Activated T-cell treated with anti-CD3 and anti-CD28 coated beads, Interleukin-2, amount 50 U/mL, for 72 hours (primary cell): ENCODE results near the gene BABAM2. TPM values are rescaled to one million over a fixed set of nuclear protein-coding genes. Genes with fewer than 3 reads are reported as not detected.

Experiments used
- ATAC-seq, 2 donors: fragments of 150-1000 bp; cut with Tn5 transposase; replicated peaks in 1 of 2; 2 replicates each; pipeline ENCODE4 v1.10.0; 2021; ENCODE audit warnings: moderate library complexity in 2 of 2, mild to moderate bottlenecking in 1 of 2
- DNase-seq, 2 donors: peaks; one replicate each; pipeline ENCODE4 v3.0.0; 2021 to 2022; ENCODE audit warnings: mixed read lengths in 1 of 2
- H3K27ac Mint-ChIP-seq: one replicate; pipeline ENCODE4 v1.8.0; 2022; ENCODE audit warnings: mild to moderate bottlenecking, moderate library complexity, mixed read lengths
- H3K27me3 Mint-ChIP-seq: one replicate; pipeline ENCODE4 v1.8.0; 2022; ENCODE audit warnings: low read depth, mixed read lengths
- H3K36me3 Mint-ChIP-seq, 2 donors: one replicate each; pipeline ENCODE4 v1.8.0; 2022; ENCODE audit warnings: mixed read lengths in 2 of 2, mild to moderate bottlenecking in 1 of 2; ENCODE audit not compliant: insufficient read depth in 2 of 2
- H3K4me1 Mint-ChIP-seq: one replicate; pipeline ENCODE4 v1.8.0; 2022; ENCODE audit warnings: low read depth, mixed read lengths
- H3K4me3 Mint-ChIP-seq, 2 donors: one replicate each; pipeline ENCODE4 v1.8.0; 2022; ENCODE audit warnings: mild to moderate bottlenecking in 2 of 2, mixed read lengths in 2 of 2, moderate library complexity in 2 of 2
- H3K9me3 Mint-ChIP-seq, 2 donors: one replicate each; pipeline ENCODE4 v1.8.0; 2022; ENCODE audit warnings: mixed read lengths in 2 of 2
- total RNA-seq, 2 donors: library from RNA; stranded (reverse); gene quantifications; one replicate each; pipeline ENCODE4 v1.2.3, GENCODE V29; 2022

BABAM2 gene
- total RNA-seq, 2 donors from 2014 or later = 96.6 to 97.2 TPM

GRCh38 chr2:28357948-28358667, 467.6 kb downstream of the BABAM2 start:
- no peaks in the 10 kb centered on the region for H3K27me3 Mint-ChIP-seq
- DNase-seq (no peak), ATAC-seq (no peak)
- H3K9me3 Mint-ChIP-seq = no peaks in the 10 kb centered on the region
- H3K27ac Mint-ChIP-seq = peak overlapping the region; percentile 33
- peak overlapping the region; percentile 69 to 72 for H3K4me3 Mint-ChIP-seq
- peaks cover 68% of the 10 kb centered on the region for H3K4me1 Mint-ChIP-seq
- peaks cover 0 to 2% of the 10 kb centered on the region in 2 donors for H3K36me3 Mint-ChIP-seq

GRCh38 chr2:28358668-28359201, 468.2 kb downstream of the BABAM2 start:
- Mint-ChIP-seq H3K36me3 (peaks cover 0 to 2% of the 10 kb centered on the region in 2 donors), H3K27ac (peak overlapping the region; percentile 87), H3K4me1 (peaks cover 74% of the 10 kb centered on the region), H3K4me3 (peak overlapping the region; percentile 69 to 72), H3K9me3 (no peaks in the 10 kb centered on the region), H3K27me3 (no peaks in the 10 kb centered on the region)
- peak; percentile 5 to 6 for ATAC-seq
- DNase-seq = peak in 1 of 2 donors; percentile 41

DNA sequence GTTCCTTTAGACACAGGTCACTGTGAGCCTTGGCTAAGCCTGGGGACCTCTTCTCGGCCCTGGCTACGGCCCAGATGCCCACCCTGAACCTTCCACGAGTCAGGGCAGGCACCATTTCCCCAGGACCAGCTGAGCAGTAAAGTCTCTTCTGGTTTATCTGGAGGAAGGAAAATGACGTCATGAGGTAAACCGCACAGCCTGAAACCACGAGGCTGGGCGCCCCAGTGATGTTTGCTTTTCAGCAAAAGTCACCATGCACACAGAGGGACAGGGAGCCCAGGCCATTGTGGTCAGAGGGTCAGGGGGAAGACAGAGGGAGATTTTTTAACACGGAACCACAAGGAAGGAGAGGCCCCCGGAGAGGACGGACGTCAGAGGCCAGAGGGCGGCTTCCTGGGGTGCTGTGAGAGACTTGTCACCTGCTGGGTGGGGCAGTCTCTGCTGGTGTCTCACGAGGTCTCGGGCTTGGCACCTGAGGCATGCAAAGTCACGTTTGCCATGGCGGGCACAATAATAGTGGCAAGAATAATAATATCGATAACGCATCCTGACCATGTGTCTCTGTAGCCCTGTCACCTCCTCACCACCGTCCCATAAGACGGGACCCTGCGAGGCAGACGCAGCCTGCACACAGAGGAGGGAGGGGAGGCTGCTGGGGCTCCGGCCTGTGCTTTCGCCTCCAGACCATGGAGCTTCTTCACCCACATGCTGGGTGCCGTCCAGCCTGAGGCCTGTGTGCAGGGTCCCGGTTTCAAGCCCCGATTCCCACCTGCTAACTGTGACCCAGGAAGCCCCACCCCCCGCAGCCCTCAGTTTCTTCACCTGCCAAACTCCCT, 468.9 kb downstream of the BABAM2 start:
- Mint-ChIP-seq H3K27ac (peak overlapping the region; percentile 87), H3K9me3 (no peaks in the 10 kb centered on the region), H3K4me1 (peaks cover 81% of the 10 kb centered on the region), H3K27me3 (no peaks in the 10 kb centered on the region), H3K4me3 (peak overlapping the region; percentile 69 to 72), H3K36me3 (peaks cover 0 to 2% of the 10 kb centered on the region in 2 donors)
- ATAC-seq = peak; percentile 84
- peak; percentile 85 to 91 for DNase-seq

DNA sequence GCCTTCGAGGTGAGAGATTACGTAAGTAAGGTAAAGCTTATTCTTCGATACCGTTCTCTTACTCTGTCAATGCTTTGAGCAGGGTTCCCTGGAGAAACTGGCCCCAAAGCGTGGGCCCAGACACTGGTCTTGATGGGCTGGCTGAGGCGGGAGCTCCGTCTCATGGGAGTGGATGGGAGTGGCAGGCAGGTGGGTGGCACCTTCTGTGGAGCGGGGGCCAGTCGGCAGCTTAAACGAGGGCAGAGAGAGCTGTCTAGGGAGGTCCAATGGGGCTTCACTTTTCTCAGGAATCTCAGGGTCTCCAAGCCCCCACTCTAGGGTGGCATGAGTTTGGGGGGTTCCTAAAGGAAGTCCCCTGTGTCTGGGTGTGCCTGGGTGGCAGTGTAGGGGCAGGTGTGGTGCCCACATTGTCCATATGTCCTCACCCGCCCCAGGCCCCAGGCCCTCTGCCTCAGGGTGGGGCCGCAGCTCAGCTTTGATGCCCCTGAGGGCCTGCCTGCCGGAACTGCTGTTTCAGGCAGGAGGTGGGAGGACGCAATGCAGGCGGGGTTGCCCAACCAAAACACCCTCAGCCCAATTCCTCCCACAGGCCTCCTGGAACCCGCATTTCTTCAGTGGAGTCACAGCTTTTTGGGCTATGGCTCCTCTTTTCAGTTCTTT, 469.7 kb downstream of the BABAM2 start:
- no peaks in the 10 kb centered on the region for H3K27me3 Mint-ChIP-seq
- peaks cover 89% of the 10 kb centered on the region for H3K4me1 Mint-ChIP-seq
- ATAC-seq (no peak), DNase-seq (no peak)
- H3K27ac Mint-ChIP-seq = peak overlapping the region; percentile 73
- peaks cover 0 to 2% of the 10 kb centered on the region in 2 donors for H3K36me3 Mint-ChIP-seq
- no peaks in the 10 kb centered on the region for H3K9me3 Mint-ChIP-seq
- peak overlapping the region; percentile 72 to 74 for H3K4me3 Mint-ChIP-seq

DNA sequence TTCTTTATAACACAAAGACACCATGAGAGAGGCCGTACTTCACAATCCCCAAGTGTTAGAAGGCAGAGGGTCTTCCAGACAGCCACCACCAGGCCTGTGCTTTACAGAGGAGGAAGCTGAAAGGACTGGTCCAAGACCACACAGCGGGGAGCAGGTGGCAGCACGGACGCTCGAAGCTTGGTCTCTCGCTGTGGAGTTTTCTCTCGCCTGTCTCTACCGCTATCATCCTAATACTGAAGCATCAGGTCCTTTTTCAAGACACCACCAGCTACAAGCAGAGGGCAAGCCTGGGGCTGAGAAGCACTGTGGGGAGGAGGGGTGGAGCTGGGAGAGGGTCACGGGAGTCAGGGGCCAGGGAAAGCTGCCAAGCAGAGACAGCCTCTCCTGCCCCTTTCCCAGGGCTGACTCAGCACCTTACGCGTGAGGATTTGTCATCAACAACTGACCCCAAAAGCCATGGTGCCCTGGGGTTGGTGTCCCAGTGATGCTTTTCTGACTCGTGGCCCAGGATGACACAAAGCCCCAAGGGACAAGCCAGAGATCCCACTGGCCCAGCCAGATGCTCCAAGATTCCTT, 470.3 kb downstream of the BABAM2 start:
- H3K4me1 Mint-ChIP-seq = peaks cover 92% of the 10 kb centered on the region
- ATAC-seq = no peak
- peak overlapping the region; percentile 73 for H3K27ac Mint-ChIP-seq
- H3K27me3 Mint-ChIP-seq = no peaks in the 10 kb centered on the region
- H3K9me3 Mint-ChIP-seq = no peaks in the 10 kb centered on the region
- DNase-seq = peak; percentile 41 to 55
- H3K4me3 Mint-ChIP-seq = peak overlapping the region; percentile 72 to 74
- peaks cover 0 to 2% of the 10 kb centered on the region in 2 donors for H3K36me3 Mint-ChIP-seq

GRCh38 chr2:28361991-28362710, 471.6 kb downstream of the BABAM2 start:
- no peak for ATAC-seq
- DNase-seq = no peak
- H3K27ac Mint-ChIP-seq = peak overlapping the region; percentile 24
- H3K36me3 Mint-ChIP-seq = peaks cover 0 to 2% of the 10 kb centered on the region in 2 donors
- no peaks in the 10 kb centered on the region for H3K9me3 Mint-ChIP-seq
- H3K4me1 Mint-ChIP-seq = peaks cover 95% of the 10 kb centered on the region
- H3K4me3 Mint-ChIP-seq = peak overlapping the region; percentile 10 to 55
- no peaks in the 10 kb centered on the region for H3K27me3 Mint-ChIP-seq

DNA sequence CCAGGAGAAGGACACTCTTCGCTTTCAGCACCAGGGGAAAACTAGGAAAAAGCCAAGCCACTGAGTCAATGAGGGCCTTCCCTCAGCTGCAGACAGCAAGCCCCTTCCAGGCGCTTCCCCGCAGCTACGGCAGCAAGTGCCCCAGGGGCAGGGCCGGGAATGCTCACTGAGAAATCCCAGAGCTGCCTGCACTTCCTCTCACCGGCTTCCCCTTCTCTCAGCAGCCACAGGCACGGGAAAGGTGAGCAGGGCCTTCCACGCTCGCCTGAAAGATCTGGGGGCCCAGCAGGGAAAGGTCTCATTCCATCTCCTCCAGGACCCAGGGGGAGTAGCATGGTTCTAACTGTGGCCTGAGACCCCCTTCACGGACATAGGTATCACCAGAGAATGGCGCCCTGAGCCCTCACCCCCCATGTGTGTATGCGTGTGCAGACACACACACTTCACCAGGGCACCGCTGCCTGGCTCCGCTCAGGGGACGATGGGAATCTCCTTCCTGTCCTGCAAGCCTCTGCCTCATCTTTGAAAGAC, 472.5 kb downstream of the BABAM2 start:
- DNase-seq (no peak), ATAC-seq (no peak)
- no peak overlapping the region for H3K4me3 Mint-ChIP-seq
- no peaks in the 10 kb centered on the region for H3K9me3 Mint-ChIP-seq
- H3K4me1 Mint-ChIP-seq = peaks cover 95% of the 10 kb centered on the region
- no peak overlapping the region for H3K27ac Mint-ChIP-seq
- H3K27me3 Mint-ChIP-seq = no peaks in the 10 kb centered on the region
- peaks cover 0 to 2% of the 10 kb centered on the region in 2 donors for H3K36me3 Mint-ChIP-seq

DNA sequence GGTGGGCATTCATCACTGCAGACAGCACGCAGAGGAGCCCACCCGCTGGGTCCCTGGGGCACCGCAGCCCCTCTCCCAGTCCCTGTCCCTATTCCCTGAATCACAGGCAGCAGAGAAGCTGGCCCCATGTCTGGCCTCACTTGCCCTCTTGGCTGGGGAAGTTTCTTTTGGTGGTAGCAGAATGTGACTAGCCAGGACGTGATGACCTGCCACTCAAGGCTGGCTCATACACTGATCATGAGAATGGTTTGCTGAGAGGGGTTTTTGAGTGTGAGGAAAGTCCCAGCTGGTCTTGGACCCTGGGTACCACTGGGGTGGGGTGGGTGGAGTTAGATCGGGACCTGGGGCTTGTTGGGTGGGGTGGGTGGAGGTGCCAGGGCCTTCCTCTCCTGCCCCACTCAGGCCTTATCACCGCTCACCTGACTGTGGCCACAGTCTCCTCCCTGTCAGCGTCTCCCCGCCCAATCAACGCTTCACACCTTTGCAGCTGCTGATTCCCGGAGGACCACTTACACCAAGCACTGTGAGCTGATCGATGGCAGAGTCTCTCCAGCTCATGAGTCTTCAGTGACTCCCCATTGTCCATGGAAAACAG, 473.3 kb downstream of the BABAM2 start:
- Mint-ChIP-seq H3K9me3 (no peaks in the 10 kb centered on the region), H3K36me3 (peaks cover 0 to 2% of the 10 kb centered on the region in 2 donors), H3K27ac (peak overlapping the region; percentile 17), H3K4me3 (peak overlapping the region in 1 of 2 donors; percentile 38), H3K4me1 (peaks cover 88% of the 10 kb centered on the region), H3K27me3 (no peaks in the 10 kb centered on the region)
- ATAC-seq = no peak
- no peak for DNase-seq

GRCh38 chr2:28364610-28365009, 474.1 kb downstream of the BABAM2 start:
- Mint-ChIP-seq H3K4me1 (peaks cover 79% of the 10 kb centered on the region), H3K27me3 (no peaks in the 10 kb centered on the region), H3K9me3 (no peaks in the 10 kb centered on the region), H3K27ac (peak overlapping the region; percentile 1), H3K4me3 (peak overlapping the region in 1 of 2 donors; percentile 28), H3K36me3 (no peaks in the 10 kb centered on the region)
- ATAC-seq = no peak
- no peak for DNase-seq

GRCh38 chr2:28365158-28365557, 474.6 kb downstream of the BABAM2 start:
- Mint-ChIP-seq H3K27me3 (no peaks in the 10 kb centered on the region), H3K27ac (peak overlapping the region; percentile 1), H3K4me3 (no peak overlapping the region), H3K36me3 (no peaks in the 10 kb centered on the region), H3K4me1 (peaks cover 74% of the 10 kb centered on the region), H3K9me3 (no peaks in the 10 kb centered on the region)
- no peak for ATAC-seq
- DNase-seq = no peak

- Mint-ChIP-seq H3K27me3 (no peaks in the 10 kb centered on the region), H3K4me1 (peaks cover 64% of the 10 kb centered on the region), H3K9me3 (no peaks in the 10 kb centered on the region), H3K4me3 (peak overlapping the region; percentile 58 to 84), H3K27ac (no peak overlapping the region), H3K36me3 (no peaks in the 10 kb centered on the region)
- ATAC-seq = no peak
- DNase-seq = no peak
These were observed 475.6 kb downstream of the BABAM2 start for GRCh38 chr2:28366149-28366495.
